Measurements from ENCODE around the gene ADGRL4.
"Not testable (repeated sequence)": the region's sequence is repeated elsewhere in the genome, so short reads cannot be mapped to it uniquely, and the experiment has no call there.

Gene ADGRL4

DNA sequence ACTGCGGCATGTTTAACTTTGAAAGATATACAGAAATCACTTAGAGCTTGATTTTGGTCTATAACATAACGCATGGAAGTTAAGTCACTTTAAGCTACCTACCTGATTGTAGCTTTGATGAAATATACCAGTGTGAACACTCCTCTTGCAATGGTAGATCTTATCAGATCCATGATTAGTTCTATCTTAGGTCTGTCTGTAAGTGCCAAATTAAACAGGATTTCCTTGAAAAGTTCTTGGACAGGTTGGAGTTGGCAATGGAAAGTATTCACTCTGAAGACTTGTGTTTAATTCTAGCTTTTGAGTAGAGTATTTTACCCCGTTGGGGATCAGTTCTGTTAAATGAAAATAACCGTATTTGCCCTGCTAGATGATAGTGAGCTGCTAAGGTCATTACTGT, 4.1 kb upstream of the ADGRL4 start:
- no peak for FAIRE-seq
- DNase-seq (ENCODE audit: insufficient read length): no peak
- no peak for TF ChIP-seq TAF1 (IDR thresholded peaks at IDR 0.05; ENCODE audit: borderline replicate concordance, low read depth, low read length)
- TF ChIP-seq POLR2A (IDR thresholded peaks at IDR 0.05; ENCODE audit: low read depth, low read length): no peak
- no peak for TF ChIP-seq POLR2AphosphoS5 (IDR thresholded peaks at IDR 0.05; ENCODE audit: low read depth, low read length)

DNA sequence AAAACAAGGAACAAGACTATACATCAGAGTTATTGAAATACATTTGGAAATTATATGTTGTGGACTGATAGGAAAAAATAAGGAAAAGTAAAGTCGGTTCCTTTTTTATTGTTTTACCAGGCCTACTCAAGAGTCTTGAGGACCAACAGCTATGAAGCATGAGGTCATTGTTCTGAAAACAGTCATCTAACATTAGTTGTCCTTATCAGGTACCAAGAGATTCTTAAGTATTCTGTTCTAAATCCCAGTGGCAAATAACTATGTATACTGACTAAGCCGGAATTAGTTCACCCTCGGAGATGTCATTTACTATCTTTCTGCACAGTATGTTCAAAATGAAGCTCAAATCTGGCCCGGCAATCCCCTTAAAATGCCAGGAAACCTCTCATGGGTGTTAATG, 585 bp downstream of the ADGRL4 start:
- DNase-seq (ENCODE audit: insufficient read length) (no peak), FAIRE-seq (no peak)
- TF ChIP-seq POLR2AphosphoS5 (IDR thresholded peaks at IDR 0.05; ENCODE audit: low read depth, low read length) (no peak), TAF1 (IDR thresholded peaks at IDR 0.05; ENCODE audit: borderline replicate concordance, low read depth, low read length) (no peak), POLR2A (IDR thresholded peaks at IDR 0.05; ENCODE audit: low read depth, low read length) (no peak)

DNA sequence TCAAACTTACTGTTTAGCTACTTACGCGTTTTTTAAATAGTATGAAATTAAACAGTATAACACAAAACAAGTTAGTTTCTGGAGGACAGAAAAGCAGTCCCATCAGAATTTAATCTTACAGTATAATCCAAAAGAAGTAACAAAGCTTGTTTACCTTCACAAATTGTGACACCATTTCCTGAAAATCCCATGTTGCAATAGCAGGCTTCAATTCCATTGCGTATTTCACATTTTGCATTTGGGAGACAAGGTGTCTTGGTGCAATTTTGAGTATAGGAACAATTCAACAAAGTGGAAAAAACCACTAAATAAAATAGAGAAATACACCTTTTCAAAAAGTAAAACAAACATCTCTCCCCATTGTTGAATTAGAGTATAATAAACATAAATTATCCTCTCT, 1.6 kb downstream of the ADGRL4 start:
- FAIRE-seq (no peak), DNase-seq (ENCODE audit: insufficient read length) (no peak)
- TF ChIP-seq POLR2AphosphoS5 (IDR thresholded peaks at IDR 0.05; ENCODE audit: low read depth, low read length) (no peak), TAF1 (IDR thresholded peaks at IDR 0.05; ENCODE audit: borderline replicate concordance, low read depth, low read length) (no peak)

DNA sequence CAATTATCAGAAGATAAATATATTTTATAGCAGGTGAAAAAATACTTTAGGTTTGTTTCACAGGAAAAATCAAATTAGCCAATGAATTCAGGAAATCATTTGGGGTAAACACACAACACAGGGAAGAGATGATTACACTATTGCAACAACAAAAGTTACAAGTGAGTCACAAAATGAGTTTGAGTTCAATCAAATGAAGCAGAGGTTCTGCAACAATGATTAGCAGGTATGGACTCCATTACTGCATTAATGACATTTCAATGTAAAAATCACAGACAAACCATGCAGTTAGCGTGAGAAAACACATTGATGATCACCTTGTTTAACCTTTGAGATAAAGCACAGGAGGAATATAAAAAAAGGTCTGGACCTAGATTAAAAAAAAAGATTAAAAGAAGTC, 9.7 kb downstream of the ADGRL4 start:
- TF ChIP-seq POLR2A (IDR thresholded peaks at IDR 0.05; ENCODE audit: low read depth, low read length): no peak
- no peak for FAIRE-seq
- DNase-seq (ENCODE audit: insufficient read length): no peak

DNA sequence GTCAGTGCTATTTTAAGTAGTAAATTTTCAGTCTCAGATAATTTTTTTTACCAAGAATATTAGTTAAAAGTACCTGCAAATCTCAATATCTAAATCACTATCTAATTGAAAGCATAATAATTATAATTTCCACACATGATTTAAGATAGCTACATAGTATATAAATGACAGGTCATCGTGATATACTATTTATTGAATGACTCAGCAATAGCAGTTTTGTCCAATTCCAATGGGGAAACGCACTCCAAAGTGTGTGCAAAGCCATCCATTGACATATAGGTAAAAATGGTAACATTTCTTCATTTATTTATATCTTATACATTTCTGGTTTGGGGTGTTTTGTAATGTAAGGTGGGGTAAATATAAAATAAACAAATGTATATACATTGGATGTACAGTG, 19.5 kb downstream of the ADGRL4 start:
- no peak for DNase-seq (ENCODE audit: insufficient read length)
- no peak for FAIRE-seq
- TF ChIP-seq POLR2AphosphoS5 (IDR thresholded peaks at IDR 0.05; ENCODE audit: low read depth, low read length) (no peak), TAF1 (IDR thresholded peaks at IDR 0.05; ENCODE audit: borderline replicate concordance, low read depth, low read length) (no peak), POLR2A (IDR thresholded peaks at IDR 0.05; ENCODE audit: low read depth, low read length) (no peak)

DNA sequence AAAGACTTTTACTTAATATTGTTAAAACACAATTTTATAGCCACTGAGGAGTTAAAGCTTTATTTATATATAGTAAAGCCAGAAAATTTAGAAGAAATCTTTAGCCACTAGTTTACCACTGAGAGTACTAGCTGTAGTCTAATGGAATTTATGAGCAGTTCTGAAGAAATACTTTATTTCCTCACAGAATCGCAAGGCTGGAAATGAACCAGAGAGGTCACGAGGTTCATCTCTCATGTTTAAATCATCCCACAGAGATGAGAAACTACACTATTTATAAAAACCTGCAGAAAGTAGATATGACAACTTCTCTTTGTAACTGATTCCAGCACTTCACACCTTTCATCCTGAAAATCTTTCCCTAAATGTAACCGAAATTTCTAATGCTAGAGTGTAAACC, 26.0 kb downstream of the ADGRL4 start:
- TF ChIP-seq POLR2AphosphoS5 (IDR thresholded peaks at IDR 0.05; ENCODE audit: low read depth, low read length): no peak
- TF ChIP-seq TAF1 (IDR thresholded peaks at IDR 0.05; ENCODE audit: borderline replicate concordance, low read depth, low read length): no peak
- TF ChIP-seq POLR2A (IDR thresholded peaks at IDR 0.05; ENCODE audit: low read depth, low read length): no peak
- DNase-seq (ENCODE audit: insufficient read length) (no peak), FAIRE-seq (no peak)

DNA sequence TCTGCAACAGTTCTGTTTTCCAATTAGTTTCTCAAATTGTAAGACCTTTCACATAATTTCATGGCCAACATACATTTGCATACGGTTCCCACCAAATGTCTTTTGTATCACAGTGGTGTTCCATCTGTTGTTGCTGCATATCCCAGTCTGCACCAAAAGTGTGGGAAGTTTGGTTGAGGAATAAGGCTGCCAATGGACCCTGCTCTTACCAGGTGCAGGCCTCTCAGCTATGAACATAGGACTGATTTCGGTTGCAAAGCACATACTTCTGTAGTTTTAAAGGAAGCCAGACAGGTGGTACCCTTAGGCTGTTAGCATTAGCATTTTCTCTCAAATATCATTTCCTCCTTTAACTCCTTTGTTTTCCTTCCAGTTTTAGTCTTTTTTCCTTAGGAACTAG, 33.8 kb downstream of the ADGRL4 start:
- no peak for DNase-seq (ENCODE audit: insufficient read length)
- TF ChIP-seq POLR2AphosphoS5 (IDR thresholded peaks at IDR 0.05; ENCODE audit: low read depth, low read length) (no peak), POLR2A (IDR thresholded peaks at IDR 0.05; ENCODE audit: low read depth, low read length) (no peak), TAF1 (IDR thresholded peaks at IDR 0.05; ENCODE audit: borderline replicate concordance, low read depth, low read length) (no peak)
- FAIRE-seq: no peak

DNA sequence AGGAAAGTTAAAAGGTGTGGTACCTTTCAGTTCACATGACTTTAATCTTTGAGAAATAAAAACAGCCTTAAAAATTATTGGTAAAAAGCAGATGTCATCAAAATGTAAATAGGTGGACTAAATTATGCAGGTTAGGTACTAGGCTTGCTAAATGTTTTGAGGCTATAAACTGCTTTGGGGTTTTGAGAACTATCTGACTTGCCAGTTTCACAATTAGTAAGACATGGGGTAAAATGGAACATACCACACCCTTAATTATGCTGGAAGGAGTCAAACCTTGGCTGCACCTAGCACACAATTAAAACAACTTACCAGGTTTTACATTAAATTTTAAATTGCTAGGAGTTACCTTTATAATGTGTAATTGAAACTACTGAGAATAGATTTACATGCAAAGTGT, 39.4 kb downstream of the ADGRL4 start:
- FAIRE-seq; DNase-seq (ENCODE audit: insufficient read length): not testable (repeated sequence)

DNA sequence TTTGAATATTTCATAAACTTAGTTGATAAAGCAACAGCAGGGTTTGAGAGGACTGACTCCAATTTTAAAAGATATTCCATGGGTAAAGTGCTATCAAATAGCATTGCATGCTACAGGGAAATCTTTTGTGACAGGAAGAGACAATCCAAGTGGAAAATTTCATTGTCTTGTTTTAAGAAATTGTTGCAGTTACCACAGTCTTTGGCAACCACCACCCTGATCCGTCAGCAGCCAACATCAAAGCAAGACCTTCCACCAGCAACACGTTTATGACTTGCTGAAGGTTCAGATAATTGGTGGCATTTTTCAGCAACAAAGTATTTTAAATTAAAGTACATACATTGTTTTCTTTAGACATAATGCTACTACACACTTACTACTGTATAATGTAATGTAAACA, 47.8 kb downstream of the ADGRL4 start:
- TF ChIP-seq TAF1 (IDR thresholded peaks at IDR 0.05; ENCODE audit: borderline replicate concordance, low read depth, low read length) (no peak), POLR2AphosphoS5 (IDR thresholded peaks at IDR 0.05; ENCODE audit: low read depth, low read length) (no peak)
- FAIRE-seq: no peak
- no peak for DNase-seq (ENCODE audit: insufficient read length)

DNA sequence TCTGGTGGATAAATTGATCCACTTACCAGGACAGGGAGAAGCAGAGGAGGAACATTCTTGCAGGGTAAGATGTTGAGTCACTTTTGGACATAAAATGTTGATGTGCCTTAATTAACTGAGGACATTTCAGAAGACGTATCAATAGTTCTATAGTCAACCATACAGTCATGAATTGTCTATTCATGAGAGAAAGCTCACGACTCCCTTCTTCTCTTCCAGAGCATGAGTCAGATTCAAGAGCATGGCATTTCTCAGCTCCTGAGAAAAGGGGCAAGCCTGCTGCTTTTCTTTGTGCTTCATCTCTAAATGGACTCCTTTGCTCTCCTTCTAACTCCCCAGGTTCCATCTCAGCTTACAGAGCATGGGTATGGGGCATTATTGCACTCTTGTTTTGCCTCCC, 55.7 kb downstream of the ADGRL4 start:
- DNase-seq (ENCODE audit: insufficient read length): no peak
- no peak for TF ChIP-seq POLR2AphosphoS5 (IDR thresholded peaks at IDR 0.05; ENCODE audit: low read depth, low read length)
- TF ChIP-seq TAF1 (IDR thresholded peaks at IDR 0.05; ENCODE audit: borderline replicate concordance, low read depth, low read length): no peak
- TF ChIP-seq POLR2A (IDR thresholded peaks at IDR 0.05; ENCODE audit: low read depth, low read length): no peak
- FAIRE-seq: no peak

DNA sequence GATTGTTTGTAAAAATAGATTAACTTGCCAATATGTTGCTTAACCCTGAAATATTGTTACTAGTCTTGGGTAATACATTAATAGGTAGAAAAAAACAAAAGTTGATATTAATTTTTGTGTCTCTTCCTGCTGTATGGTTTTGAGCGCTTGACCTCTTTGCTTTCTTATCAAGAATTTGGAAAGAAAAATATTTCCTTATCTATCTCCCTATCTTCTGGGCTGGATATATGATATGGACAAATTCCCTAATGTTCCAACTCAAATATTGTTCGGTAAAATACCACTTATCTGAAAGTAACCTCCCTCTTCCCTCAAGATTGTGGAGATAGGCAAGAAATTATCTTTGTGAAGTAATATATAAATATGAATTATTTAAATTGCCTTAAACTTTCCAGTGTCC, 57.3 kb downstream of the ADGRL4 start:
- TF ChIP-seq POLR2AphosphoS5 (IDR thresholded peaks at IDR 0.05; ENCODE audit: low read depth, low read length) (no peak), TAF1 (IDR thresholded peaks at IDR 0.05; ENCODE audit: borderline replicate concordance, low read depth, low read length) (no peak), POLR2A (IDR thresholded peaks at IDR 0.05; ENCODE audit: low read depth, low read length) (no peak)
- FAIRE-seq: no peak

DNA sequence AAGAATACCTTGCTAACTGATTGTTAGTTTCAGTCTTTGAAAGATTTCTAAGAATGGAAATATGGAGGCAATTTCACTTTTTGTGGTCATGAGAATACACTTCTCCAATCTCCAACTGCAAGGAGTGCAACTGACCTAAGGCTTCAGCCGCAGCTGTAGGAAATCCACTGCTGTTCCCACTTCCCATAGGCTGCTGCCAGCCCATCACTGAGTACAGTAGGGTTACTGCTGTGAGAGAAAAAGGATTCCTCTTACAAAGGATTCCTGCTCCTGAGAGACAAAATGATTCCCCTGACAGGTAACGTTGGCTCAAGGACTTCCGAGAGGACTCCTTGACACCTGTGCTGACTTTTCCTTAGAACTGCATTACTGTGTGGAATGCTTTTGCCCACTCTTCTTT, 87.4 kb downstream of the ADGRL4 start:
- FAIRE-seq: no peak
- TF ChIP-seq TAF1 (IDR thresholded peaks at IDR 0.05; ENCODE audit: borderline replicate concordance, low read depth, low read length) (no peak), POLR2AphosphoS5 (IDR thresholded peaks at IDR 0.05; ENCODE audit: low read depth, low read length) (no peak), POLR2A (IDR thresholded peaks at IDR 0.05; ENCODE audit: low read depth, low read length) (no peak)
- DNase-seq (ENCODE audit: insufficient read length): no peak

More for the DNA sequence above, 57.3 kb downstream of the ADGRL4 start:
- DNase-seq (ENCODE audit: insufficient read length): no peak

DNA sequence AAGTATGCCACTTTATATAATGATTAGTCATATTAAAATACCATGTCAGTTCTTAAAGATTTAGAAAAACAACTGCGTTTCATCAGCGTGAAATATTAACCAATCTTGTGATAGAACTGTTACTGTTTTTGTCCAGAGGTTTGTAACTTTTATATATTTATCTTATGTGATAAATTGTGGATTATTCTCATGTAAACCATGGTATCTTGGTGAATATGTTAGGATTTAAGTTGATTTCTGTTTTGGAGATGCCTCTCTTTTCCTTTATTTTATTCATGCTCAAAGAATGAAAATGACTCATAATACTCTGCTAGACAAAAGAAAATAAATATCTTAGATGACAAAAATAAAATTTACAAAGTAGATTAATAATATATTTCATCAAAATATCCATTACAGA, 88.4 kb downstream of the ADGRL4 start:
- no peak for FAIRE-seq
- TF ChIP-seq TAF1 (IDR thresholded peaks at IDR 0.05; ENCODE audit: borderline replicate concordance, low read depth, low read length): no peak
- no peak for TF ChIP-seq POLR2AphosphoS5 (IDR thresholded peaks at IDR 0.05; ENCODE audit: low read depth, low read length)
- TF ChIP-seq POLR2A (IDR thresholded peaks at IDR 0.05; ENCODE audit: low read depth, low read length): no peak
- DNase-seq (ENCODE audit: insufficient read length): no peak
